GOT3 (cell line): ENCODE results near the gene MACROD2.
"Not testable (repeated sequence)": the region's sequence is repeated elsewhere in the genome, so short reads cannot be mapped to it uniquely, and the experiment has no call there.

ENCODE experiments used
- DNase-seq: peaks from one replicate; lab custom pipeline; 2025; ENCODE audit warnings: mixed read lengths; lab: John Stamatoyannopoulos, UW

The MACROD2 gene

DNA sequence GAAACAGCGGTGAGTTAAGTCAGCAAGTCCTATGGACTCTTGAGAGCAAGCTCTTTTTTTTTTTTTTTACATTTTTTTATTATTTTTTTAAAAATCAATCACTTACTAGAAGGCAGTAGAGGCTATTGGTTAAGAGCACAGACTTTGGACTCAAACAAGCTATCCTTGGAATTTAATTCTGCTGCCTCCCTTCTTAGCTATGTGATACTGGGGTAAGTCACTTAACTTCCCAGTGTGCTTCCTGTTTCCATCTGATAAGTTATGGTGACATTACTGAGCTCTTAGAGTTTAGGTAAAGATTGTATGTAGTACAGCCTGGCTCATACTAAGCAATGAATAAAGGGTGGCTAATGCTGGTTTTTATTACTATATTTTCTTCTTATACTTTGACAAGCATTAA is 1112.6 kb downstream of the MACROD2 start:
- no peak for DNase-seq

DNA sequence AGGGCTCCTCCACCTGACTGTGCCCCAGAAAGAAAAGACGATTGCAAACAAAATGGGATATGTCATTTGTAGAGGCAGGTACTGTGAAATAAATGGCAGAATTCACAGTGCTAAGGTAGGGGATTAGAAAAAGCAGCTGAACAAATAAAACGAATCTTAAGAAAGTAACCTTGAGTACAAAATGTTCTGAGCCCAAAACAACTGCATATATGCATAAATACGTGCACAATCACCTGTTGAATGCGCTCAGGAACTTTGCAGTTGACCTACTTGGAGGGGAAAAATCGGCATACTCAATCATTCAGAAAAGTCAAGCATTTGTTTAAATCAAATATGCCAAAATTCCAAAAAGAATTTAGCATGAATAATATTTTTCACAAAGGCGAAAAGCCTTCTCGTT is 1114.2 kb downstream of the MACROD2 start:
- no peak for DNase-seq

DNA sequence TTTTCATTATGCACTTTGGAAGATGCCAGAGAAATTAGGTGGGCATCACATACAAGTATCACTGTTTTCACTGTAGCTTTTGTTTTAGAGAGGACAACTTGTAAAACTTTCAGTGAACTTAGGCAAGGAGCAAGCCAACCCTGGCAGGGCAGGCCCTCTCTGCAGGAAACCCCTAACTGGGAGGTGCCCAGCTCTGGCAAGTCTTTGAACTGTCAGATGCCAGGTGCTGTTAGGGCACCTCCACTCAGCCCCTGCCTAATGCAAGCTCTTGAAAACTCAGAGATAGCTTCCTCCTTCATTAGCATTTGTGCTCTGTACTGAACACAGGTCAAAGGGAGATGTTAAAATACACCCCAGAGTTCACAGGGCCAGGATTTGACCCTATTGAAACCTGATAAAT is 1116.3 kb downstream of the MACROD2 start:
- no peak for DNase-seq

DNA sequence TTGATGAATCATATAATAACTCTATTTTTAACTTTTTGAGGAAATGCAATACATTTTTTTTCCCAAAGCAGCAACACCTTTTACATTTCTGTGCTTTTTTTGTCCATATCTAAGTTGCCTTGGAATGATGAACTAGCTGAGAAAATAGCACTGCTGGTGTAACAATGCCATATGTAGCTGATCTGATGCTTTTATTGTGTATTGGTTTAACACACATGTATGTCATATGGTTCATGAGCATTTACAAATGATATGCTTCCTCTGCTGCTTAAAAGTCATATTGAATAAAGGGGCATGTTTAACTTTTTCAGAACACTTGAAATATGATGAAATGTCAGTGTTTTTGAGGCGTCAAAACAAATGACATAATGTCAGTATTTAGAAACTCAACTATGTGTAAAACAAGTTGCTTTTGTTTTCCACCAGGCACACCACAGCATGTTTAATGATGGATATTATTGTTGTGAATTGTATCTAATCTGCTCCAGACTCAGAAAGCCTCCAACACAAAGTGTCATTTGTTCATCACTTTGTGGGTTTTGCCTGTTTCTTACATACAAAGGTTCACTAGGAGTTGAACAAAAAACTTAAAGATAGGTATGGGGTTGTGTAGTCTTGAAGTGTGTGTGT is 1117.9 kb downstream of the MACROD2 start:
- DNase-seq: no peak

DNA sequence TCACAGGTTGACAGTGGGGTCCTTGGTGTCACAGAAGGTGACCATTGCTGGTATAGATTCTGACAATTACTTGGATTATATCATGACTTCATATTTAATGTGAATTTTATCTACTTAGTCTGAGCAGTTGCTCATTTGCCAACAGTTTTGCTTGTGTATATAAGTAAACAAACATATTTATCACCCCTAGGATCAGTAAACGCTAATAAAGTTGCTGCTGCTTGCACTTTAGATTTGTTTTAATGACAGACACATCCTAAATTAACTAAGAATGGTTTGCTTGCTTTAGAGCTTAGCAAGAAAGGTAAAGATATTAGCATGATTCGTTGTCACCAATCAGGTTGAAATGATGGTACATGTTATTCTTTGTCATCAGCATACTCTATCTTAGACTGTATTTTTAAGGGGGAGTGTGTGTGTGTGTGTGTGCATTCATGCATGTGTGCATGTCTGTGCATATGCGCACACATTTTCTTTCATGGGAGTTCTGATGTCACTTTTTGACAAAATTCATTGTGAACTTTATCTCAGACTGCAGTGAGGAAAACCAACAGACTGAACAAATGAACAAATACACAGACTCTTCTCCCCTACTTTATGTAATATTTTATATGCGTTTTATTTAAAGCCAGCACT is 1124.7 kb downstream of the MACROD2 start:
- DNase-seq: no peak

DNA sequence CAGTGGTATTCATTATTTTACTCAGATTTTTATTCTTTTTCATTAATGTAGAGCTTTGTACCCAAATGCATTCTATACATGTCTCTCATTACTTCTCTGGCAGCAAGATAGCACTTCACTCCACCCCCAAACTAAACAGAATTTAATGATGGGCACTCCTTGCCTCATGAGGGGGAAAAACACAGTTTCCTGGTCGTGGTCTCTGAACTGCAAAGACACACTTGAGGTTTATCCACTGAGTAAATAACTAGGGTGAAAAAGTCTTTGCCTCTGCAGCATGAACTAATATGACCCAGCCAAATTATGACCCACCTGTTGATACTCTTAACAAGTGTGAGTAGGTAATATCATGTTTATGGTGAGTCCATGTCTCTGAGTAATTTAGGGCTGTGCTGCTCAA is 1127.3 kb downstream of the MACROD2 start:
- DNase-seq: no peak

DNA sequence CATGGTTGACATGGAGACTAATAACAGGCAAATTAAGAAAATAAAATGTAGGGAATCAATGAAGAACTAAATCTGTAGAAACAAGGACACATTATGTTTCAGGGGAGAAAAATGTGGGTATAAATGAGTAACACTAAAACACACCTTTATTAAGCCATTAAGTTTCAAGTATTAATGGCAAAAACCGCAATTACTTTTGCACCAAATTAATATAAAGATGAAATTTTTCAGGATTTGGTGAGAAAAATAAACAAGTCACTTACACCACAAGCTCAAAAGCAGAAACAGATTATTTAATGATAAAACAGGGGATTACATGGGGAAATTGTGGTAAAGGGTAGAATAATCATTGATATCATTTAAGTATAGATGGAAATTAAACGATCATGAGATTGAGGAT is 1135.9 kb downstream of the MACROD2 start:
- no peak for DNase-seq

DNA sequence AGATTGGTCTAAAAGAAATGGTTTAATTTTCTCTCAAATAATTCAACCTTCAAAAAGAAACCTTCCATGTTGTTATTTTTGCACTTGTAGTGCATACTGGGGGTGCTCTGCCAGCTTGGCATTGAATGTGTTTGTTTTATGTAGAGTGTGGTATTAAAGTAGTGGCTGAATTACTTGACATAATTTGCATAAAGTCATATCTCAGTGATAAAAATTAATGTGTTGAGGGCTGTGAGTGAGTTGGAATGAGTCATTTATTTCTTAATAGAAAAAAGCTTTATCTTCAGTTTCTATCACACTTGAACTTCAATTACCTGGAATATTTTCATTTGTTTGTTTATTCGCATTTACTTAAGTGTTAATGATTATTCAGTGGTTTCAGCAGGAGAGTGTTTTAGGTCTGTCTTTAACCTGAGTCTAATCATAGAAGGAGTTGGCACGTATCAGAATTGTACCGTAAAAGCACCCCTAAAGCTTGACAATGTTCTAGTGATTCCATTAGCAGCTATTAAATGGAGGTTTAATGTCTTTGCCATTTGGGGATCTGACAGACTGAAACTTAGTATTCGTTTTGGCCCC is 1143.3 kb downstream of the MACROD2 start:
- DNase-seq: no peak

DNA sequence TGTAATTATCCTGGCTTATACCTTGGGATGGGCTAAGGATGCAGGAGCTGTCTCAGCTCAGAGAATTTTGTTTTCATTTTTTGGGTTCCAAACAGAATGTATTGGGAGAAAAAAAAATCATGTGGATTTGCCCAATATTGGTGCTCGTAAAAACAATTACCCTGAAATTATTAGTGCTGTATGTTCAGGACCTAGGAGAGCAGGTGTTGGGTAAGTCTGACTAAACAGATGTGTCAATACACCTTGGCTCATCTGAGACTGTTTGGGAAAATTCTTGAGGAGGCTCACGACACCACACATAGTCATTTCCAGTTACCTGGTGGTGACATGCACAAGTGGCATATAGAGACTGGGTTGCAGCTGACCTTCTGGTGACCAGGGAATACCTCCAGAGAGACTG is 1144.2 kb downstream of the MACROD2 start:
- no peak for DNase-seq

DNA sequence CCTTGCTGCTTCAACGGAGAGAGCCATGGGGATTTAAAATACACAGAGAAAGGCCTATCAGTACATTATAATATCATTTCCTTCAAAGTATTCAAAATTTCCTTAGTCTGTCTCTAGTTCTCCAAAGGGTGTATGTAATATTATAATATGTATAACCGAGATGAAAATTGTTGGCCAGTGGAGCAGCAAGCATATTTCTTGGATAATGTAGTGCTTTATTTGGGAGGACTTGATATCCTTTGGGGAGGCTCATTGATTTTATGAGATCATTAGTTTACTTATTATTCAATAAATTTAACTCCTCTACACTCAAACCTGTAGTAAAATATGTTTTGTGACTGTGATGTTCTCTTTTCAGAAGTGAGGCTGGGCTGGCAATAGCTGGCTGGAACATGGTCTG is 1145.0 kb downstream of the MACROD2 start:
- no peak for DNase-seq

DNA sequence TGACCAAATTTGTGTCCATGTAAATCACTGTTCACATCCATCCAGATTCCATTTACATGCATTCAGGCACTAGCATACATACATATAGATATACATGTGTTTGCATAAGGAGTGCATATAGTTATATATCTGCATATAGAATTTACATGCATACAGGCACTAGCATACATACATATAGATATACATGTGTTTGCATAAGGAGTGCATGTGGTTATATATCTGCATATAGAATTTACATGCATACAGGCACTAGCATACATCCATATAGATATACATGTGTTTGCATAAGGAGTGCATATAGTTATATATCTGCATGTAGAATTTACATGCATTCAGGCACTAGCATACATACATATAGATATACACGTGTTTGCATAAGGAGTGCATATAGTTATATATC is 1145.6 kb downstream of the MACROD2 start:
- not testable (repeated sequence) for DNase-seq

DNA sequence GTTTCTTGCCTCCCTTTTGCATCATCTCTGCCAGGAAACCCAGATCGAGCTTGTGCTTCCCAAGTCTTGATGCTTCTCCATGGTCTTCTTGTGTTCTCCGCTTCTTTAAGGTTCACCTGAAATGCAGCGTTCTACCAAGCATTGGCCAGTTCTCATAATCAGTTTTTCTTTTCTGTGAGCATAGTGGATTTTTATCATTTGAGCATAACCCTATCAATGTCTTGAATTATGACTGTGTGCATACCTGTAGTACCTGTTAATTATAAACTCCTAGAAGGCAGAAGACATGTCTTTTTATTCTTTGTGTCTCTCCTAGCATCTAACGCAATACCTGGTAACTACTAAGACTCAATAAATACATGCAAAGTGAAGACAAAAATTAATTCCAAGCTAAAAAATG is 1146.5 kb downstream of the MACROD2 start:
- no peak for DNase-seq

DNA sequence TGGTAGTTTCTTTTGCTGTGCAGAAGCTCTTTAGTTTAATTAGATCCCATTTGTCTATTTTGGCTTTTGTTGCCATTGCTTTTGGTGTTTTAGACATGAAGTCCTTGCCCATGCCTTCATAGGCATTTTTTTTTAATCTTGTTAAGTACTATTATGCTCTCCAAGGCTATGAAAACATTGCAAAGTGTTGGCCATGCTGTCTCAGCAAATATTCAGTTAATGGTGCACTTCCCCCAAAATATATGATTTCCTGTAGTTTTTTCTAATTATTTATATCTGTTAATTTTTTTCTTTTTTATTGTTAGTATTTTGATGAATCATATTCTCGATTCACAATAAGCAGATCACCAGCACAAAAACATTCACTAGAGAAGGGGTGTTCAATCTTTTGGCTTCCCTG is 1148.2 kb downstream of the MACROD2 start:
- no peak for DNase-seq

DNA sequence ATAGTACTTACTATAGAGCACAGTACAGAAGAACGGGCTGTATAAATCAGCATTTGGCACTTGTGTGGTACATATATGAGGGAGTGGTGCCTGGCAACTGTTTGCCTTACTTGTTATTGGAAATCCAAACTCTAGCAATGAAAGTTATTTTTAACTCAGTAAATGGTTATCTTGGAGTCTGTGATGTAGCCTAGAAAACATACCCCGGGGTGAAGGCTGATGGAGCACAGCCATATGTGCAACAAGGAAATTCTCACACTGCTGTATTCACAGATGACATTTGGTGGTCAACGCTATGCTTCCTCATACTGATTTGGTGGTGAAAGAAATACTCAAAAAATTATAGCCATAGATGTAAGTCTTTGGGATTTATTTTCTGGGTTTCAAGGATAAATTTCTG is 1149.6 kb downstream of the MACROD2 start:
- no peak for DNase-seq

DNA sequence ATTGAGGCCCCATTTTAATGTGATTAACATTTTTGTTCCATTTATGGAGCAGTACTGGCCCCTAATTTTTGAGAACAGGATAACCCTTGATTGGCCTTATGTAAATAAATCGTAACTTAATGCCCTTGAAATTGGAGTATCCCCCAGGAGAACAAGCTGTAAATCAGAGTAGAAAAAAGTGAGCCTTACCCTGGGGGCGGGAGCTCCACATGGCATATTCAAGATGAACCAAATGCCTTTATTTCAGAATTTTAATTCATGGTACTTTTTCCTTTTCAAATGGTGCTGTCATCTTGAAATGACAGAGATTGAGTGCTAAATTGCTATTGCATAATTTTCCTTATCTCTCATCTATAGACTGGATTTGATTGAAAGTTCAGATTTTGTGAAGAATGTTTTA is 1151.6 kb downstream of the MACROD2 start:
- no peak for DNase-seq

DNA sequence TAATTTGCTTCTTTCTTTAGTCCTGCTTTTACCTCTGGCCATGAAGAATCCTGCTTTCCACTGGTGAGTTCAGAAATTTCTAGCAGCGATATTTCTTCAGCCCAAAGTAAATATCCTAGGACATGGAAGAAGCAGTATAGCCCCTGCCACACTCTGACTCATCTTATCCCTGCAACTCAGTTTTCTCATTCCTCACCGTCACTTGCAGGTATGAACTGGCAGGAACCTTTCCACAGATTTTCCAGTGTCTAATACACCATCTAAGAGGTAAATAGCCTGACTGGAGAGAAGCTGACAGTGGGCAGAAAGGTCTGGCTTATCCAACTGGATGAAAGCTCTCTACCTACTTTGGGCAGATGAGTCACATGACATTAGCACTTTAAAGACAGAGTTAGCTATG is 1158.8 kb downstream of the MACROD2 start:
- no peak for DNase-seq

DNA sequence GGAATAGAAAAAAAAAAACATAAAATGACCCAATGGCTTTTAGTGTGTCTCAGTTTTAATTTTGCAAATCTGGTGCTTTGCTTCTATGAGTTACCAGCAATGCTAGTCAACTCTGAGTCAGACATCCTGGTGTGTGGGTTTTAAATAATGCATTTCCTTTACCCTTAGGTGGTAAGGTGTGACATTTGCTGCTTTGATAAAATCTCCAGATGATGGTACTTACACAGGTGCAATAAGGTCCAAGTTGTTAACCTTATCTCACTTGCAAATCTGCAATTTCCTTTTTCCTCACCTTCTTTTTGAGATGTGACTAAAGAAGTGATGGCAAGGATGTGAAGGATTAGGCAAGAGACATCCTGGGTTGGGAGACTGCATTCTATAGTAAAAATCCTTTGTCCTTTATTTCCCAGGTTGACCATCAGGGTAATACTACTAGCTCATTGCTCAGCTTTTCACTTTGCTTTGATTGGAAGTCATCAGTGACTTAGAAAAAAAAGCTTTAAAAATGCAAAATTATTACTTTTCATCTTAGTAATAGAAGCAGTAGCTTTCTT is 1160.6 kb downstream of the MACROD2 start:
- DNase-seq: no peak

DNA sequence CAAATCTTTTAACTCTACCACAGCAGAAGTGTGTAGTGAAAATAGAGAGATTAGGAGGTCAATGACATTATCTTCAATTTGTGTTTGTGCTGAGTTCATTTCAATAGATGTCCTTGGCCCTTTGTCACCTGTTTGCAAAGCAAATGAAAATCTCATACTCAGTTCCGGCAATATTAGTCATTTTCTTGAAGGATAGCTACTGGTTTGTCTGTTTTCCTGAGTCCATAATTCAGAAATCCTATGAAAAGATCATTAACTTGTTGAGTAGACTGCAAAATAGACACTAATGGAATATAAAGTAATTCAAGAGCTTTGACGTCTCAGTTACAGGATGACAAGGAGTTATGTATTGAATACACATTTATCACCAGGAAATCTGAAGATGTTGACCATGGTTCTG is 1163.2 kb downstream of the MACROD2 start:
- DNase-seq: no peak

DNA sequence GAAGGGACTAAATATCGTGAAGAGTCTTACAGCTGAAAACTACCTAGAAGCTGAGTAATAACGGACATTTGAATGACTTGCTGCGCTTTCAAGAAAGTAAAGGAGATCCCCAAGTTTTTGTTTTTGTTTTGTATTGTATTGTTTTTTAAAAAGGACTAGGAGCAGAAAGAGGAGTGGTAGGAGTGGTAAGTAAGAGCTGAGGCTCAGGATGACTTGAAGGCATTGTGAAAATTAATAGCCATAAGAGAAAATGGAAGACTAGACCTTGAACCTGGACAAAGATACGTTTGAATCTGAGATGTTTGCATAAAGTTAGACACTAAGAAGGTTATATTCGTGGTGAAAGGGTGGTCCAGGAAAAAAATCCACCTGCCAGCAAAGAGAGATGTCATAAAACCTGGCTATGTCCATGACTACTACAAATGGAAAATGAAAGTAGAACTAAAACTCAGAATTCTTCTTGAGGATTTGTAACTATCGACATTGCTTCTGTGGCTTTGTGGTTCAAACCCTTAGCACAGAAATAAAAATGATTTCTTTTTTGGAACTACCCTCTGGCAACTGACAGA is 1166.8 kb downstream of the MACROD2 start:
- no peak for DNase-seq

DNA sequence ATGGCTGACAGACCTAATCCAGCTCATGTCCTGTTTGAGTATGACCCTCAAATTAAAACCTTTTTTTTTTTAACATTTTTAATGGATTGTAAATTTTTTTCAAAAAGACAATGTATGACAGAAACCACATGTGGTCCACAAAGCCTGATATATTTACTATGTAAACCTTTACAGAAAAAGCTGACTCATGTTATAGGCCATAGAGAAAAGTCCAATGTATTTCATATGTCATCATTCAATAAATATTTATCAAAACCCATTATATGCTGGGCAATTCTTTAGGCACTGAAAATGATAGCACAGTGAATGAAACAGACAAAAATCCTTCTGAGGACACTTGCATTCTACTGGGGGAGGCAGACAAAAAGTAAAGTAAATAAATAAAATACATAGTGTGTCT is 1168.3 kb downstream of the MACROD2 start:
- no peak for DNase-seq

DNA sequence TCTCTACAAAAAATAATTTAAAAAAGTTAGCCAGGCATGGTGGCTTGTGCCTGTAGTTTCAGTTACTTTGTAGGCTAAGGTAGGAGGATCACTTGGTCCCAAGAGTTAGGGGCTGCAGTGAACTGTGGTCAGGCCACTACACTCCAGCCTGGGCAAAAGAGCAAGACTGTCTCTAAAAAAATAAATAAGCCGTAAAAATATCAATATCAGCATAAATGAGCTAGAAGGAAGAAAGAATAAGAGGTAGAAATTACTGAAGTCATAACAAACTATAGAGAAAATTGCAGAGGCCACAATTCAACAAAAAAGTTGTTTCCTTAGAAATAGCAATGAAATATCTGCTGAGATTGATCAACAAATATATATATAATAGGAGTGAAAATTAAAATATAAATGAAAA is 1169.4 kb downstream of the MACROD2 start:
- no peak for DNase-seq

DNA sequence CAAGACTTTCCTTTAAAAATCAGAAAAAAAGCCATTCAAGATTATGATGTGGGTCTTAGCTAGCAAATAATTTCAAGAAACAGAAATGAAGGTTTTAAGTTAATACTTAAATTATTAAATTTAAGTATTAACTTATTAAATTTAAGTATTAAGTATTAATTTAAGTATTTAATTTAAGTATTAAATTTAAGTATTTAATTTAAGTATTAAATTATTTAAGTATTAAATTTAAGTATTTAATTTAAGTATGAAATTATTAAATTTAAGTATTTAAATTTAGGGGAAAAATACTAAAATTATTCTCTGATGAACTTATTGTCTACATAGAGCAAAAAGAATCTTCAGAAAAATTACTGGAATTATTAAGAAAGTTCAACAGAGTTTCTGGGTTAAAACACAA is 1171.4 kb downstream of the MACROD2 start:
- no peak for DNase-seq

DNA sequence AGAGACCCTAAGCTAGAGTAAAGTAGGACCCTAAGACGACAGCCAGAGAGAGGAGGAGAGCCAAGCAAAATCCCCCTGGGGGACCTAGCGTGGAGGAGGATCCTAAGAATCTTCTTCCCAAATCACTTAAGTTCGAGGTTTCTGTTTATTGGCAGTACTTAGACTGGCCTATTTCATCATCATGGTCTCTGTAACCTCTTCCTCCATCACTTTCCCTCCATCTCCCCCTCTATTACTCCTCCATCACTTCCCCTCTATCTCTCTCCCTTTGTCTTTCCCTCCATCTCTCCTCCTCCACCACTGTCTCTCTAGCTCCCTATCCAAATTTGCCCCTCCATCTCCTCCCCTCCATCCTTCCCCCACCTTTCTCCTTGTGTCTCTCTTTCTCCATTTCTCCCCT is 1175.7 kb downstream of the MACROD2 start:
- no peak for DNase-seq
